Measurements from ENCODE around the gene UTS2. TPM values are rescaled to one million over a fixed set of nuclear protein-coding genes. Genes with fewer than 3 reads are reported as not detected.

The UTS2 gene
- total and polyA plus RNA-seq, 7 donors, result 0.20 to 0.24 TPM; not detected in 5

- 76 to 88% (median 78%) methylated on average over 10 of the region's 10 CpGs for WGBS, 3 donors
- no peak overlapping the region for H3K4me3 ChIP-seq
- TF ChIP-seq CTCF (IDR thresholded peaks at IDR 0.05), result no peak
- no peaks in the 10 kb centered on the region for H3K4me1 ChIP-seq
- H3K9me3 ChIP-seq, result no peaks in the 10 kb centered on the region
- H3K27ac ChIP-seq, result no peak overlapping the region
- no peaks in the 10 kb centered on the region for H3K36me3 ChIP-seq (ENCODE audit: insufficient read depth in 1 of 2, low read depth in 1 of 2)
- intact Hi-C loops (cut with DNase I), result no loop called here
- no peak for ATAC-seq
- DNase-seq, result no peak
- no peaks in the 10 kb centered on the region for H3K27me3 ChIP-seq (ENCODE audit: insufficient read depth in 3 of 3, low read length in 2 of 3)
Observed at GRCh38 chr1:7868070-7868780, 15.4 kb upstream of the UTS2 start.

- ATAC-seq (no peak), DNase-seq (no peak)
- Histone ChIP-seq H3K27ac (no peak overlapping the region), H3K36me3 (ENCODE audit: insufficient read depth in 1 of 2, low read depth in 1 of 2) (no peaks in the 10 kb centered on the region), H3K27me3 (ENCODE audit: insufficient read depth in 3 of 3, low read length in 2 of 3) (no peaks in the 10 kb centered on the region), H3K4me1 (no peaks in the 10 kb centered on the region), H3K4me3 (no peak overlapping the region), H3K9me3 (no peaks in the 10 kb centered on the region)
- no peak for TF ChIP-seq CTCF (IDR thresholded peaks at IDR 0.05)
- WGBS, 3 donors, result 79 to 84% (median 82%) methylated on average over 16 of the region's 16 CpGs
- intact Hi-C loops (cut with DNase I), result no loop called here
Observed at GRCh38 chr1:7865978-7866377, 13.1 kb upstream of the UTS2 start.

GRCh38 chr1:7863756-7864328 is 11.0 kb upstream of the UTS2 start:
- H3K36me3 ChIP-seq (ENCODE audit: insufficient read depth in 1 of 2, low read depth in 1 of 2), result no peaks in the 10 kb centered on the region
- intact Hi-C loops (cut with DNase I), result no loop called here
- WGBS, 3 donors, result 70 to 72% (median 71%) methylated on average over 17 of the region's 17 CpGs
- no peaks in the 10 kb centered on the region for H3K27me3 ChIP-seq (ENCODE audit: insufficient read depth in 3 of 3, low read length in 2 of 3)
- no peak overlapping the region for H3K27ac ChIP-seq
- DNase-seq (no peak), ATAC-seq (no peak)
- no peaks in the 10 kb centered on the region for H3K4me1 ChIP-seq
- TF ChIP-seq CTCF (IDR thresholded peaks at IDR 0.05), result no peak
- H3K9me3 ChIP-seq, result no peaks in the 10 kb centered on the region
- no peak overlapping the region for H3K4me3 ChIP-seq

GRCh38 chr1:7862211-7863060 is 9.6 kb upstream of the UTS2 start:
- H3K4me3 ChIP-seq, result no peak overlapping the region
- H3K36me3 ChIP-seq (ENCODE audit: insufficient read depth in 1 of 2, low read depth in 1 of 2), result no peaks in the 10 kb centered on the region
- intact Hi-C loops (cut with DNase I), result no loop called here
- TF ChIP-seq CTCF (IDR thresholded peaks at IDR 0.05), result no peak
- 90 to 92% (median 91%) methylated on average over 17 of the region's 17 CpGs for WGBS, 3 donors
- H3K27ac ChIP-seq, result no peak overlapping the region
- ATAC-seq (no peak), DNase-seq (no peak)
- no peaks in the 10 kb centered on the region for H3K27me3 ChIP-seq (ENCODE audit: insufficient read depth in 3 of 3, low read length in 2 of 3)
- no peaks in the 10 kb centered on the region for H3K4me1 ChIP-seq
- H3K9me3 ChIP-seq, result no peaks in the 10 kb centered on the region
